Astrocyte (in vitro differentiated cells and primary cell): ENCODE results near the gene CLEC11A. TPM values are rescaled to one million over a fixed set of nuclear protein-coding genes. Genes with fewer than 3 reads are reported as not detected.

Experiments
- DNase-seq: peaks from one replicate; pipeline ENCODE4 v3.0.0-alpha.2; 2010; ENCODE audit warnings: low read depth
- FAIRE-seq: peaks from 2 replicates; lab custom pipeline; 2011; peaks lifted over from hg19 to GRCh38; lab: Jason Lieb, UNC
- H2AFZ ChIP-seq: 2 replicates; pipeline ENCODE4 v1.6.0; 2012; ENCODE audit warnings: low read depth, low read length, inconsistent platforms
- H3K27ac ChIP-seq: 2 replicates; pipeline ENCODE4 v1.5.1; 2011; ENCODE audit warnings: low read depth, low read length, inconsistent platforms
- H3K27me3 ChIP-seq: 2 replicates; pipeline ENCODE4 v1.6.0; 2011; ENCODE audit warnings: low read length, inconsistent platforms; ENCODE audit not compliant: insufficient read depth
- H3K36me3 ChIP-seq: 2 replicates; pipeline ENCODE4 v1.5.1; 2011; ENCODE audit warnings: low read length, inconsistent platforms; ENCODE audit not compliant: insufficient read depth
- H3K4me1 ChIP-seq: 2 replicates; pipeline ENCODE4 v1.5.1; 2011; ENCODE audit warnings: low read length, inconsistent platforms; ENCODE audit not compliant: insufficient read depth
- H3K4me2 ChIP-seq: 2 replicates; pipeline ENCODE4 v1.6.0; 2012; ENCODE audit warnings: low read length, inconsistent platforms
- H3K4me3 ChIP-seq: 2 replicates; pipeline ENCODE4 v1.5.1; 2011; ENCODE audit warnings: low read depth, mild to moderate bottlenecking, low read length, inconsistent platforms; ENCODE audit not compliant: insufficient read depth
- H3K79me2 ChIP-seq: 2 replicates; pipeline ENCODE4 v1.6.0; 2012; ENCODE audit warnings: mild to moderate bottlenecking, low read length, inconsistent platforms; ENCODE audit not compliant: insufficient read depth
- H3K9ac ChIP-seq: 2 replicates; pipeline ENCODE4 v1.6.0; 2012; ENCODE audit warnings: mild to moderate bottlenecking, low read length, inconsistent platforms
- H3K9me3 ChIP-seq: 2 replicates; pipeline ENCODE4 v1.5.1; 2012; ENCODE audit warnings: low read depth, mild to moderate bottlenecking, low read length, inconsistent platforms; ENCODE audit not compliant: insufficient read depth
- H4K20me1 ChIP-seq: 2 replicates; pipeline ENCODE4 v1.6.0; 2012; ENCODE audit warnings: low read length, inconsistent platforms; ENCODE audit not compliant: insufficient read depth
- H3K27ac Mint-ChIP-seq: one replicate; pipeline ENCODE4 v1.8.0; 2021; ENCODE audit warnings: mild to moderate bottlenecking, mixed read lengths; ENCODE audit not compliant: unreplicated experiment
- H3K27me3 Mint-ChIP-seq: one replicate; pipeline ENCODE4 v1.8.0; 2021; ENCODE audit warnings: low read depth, mixed read lengths; ENCODE audit not compliant: unreplicated experiment
- H3K36me3 Mint-ChIP-seq: one replicate; pipeline ENCODE4 v1.8.0; 2021; ENCODE audit warnings: low read depth, mixed read lengths; ENCODE audit not compliant: unreplicated experiment
- H3K4me1 Mint-ChIP-seq: one replicate; pipeline ENCODE4 v1.8.0; 2021; ENCODE audit warnings: low read depth, mixed read lengths; ENCODE audit not compliant: unreplicated experiment
- H3K4me3 Mint-ChIP-seq: one replicate; pipeline ENCODE4 v1.8.0; 2021; ENCODE audit warnings: mild to moderate bottlenecking, moderate library complexity, mixed read lengths; ENCODE audit not compliant: unreplicated experiment
- H3K9me3 Mint-ChIP-seq: one replicate; pipeline ENCODE4 v1.8.0; 2021; ENCODE audit warnings: mild to moderate bottlenecking, mixed read lengths; ENCODE audit not compliant: unreplicated experiment
- CTCF ChIP-seq: IDR thresholded peaks from 2 replicates; pipeline ENCODE4 v1.5.1; 2011; ENCODE audit warnings: low read depth, mild to moderate bottlenecking, inconsistent platforms, low read length, moderate library complexity; ENCODE audit not compliant: insufficient read depth
- EZH2 ChIP-seq: IDR thresholded peaks from 2 replicates; pipeline ENCODE4 v1.6.1; 2012; ENCODE audit warnings: mild to moderate bottlenecking, low read length, inconsistent platforms; ENCODE audit not compliant: insufficient read depth
- total RNA-seq: library from RNA; stranded (reverse); gene quantifications from 2 replicates; pipeline ENCODE4 v1.2.1, GENCODE V29; 2021

CLEC11A gene
- total RNA-seq, 1 donor from 2014 or later, result not detected

GRCh38 chr19:50719566-50719965 is 3.6 kb upstream of the CLEC11A start, which contains the start of gene SHANK1:
SHANK1 (minus strand) TSS chr19:50719802; CDS start chr19:50716919, 2,883 bp downstream.
- Histone ChIP-seq H3K9me3 (no peaks in the 10 kb centered on the region), H3K36me3 (no peaks in the 10 kb centered on the region), H3K27ac (no peak within 1 kb of the TSS), H3K4me2 (peak within 1 kb of the TSS; percentile 72), H3K4me1 (no peaks in the 10 kb centered on the region), H3K27me3 (no peaks in the 10 kb centered on the region), H3K79me2 (no peaks in the 10 kb centered on the region), H3K9ac (no peak within 1 kb of the TSS), H2AFZ (no peak within 1 kb of the TSS), H4K20me1 (no peaks in the 10 kb centered on the region), H3K4me3 (no peak within 1 kb of the TSS)
- DNase-seq, result no peak
- Mint-ChIP-seq H3K36me3 (no peaks in the 10 kb centered on the region), H3K27ac (no peak within 1 kb of the TSS), H3K4me1 (no peaks in the 10 kb centered on the region), H3K4me3 (no peak within 1 kb of the TSS), H3K27me3 (no peaks in the 10 kb centered on the region), H3K9me3 (peaks cover 35% of the 10 kb centered on the region)
- TF ChIP-seq EZH2, result no peak
- no peak for TF ChIP-seq CTCF
- no peak for FAIRE-seq

DNA sequence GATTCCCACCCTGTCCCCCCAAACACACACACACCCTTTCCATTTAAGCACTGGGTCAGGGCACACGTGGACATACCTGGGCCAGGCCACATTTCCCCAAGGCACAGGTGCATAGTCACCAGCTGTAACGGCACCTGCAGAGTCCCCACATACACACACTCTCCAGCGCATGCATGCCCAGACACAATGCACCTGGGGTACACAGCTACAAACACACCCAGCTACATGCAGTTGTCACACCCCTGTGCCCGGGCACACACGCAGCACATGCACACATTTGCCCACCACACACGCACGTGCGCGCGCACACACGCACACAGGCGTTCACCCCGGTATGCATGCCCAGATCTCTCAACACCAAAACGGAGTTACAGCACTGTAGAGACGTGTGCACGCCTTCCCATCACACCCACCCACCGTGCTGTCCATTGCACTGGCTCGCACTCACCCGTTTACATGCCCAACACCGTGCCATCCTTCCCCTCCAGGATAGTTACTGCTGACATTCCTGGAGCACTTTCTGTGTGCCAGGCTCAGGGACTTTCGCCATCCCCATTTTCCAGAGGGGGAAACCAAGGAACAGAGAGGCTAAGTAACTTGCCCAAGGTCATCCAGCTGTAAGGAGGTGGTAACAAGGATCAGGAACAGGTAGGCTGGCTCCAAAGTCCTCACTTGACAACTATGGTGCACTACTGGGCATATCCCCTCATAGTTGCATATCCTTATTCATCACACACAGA is 2.8 kb upstream of the CLEC11A start:
- Histone ChIP-seq H3K79me2 (no peaks in the 10 kb centered on the region), H3K36me3 (no peaks in the 10 kb centered on the region), H3K4me1 (peaks cover 3% of the 10 kb centered on the region), H3K27ac (no peak overlapping the region), H2AFZ (no peak overlapping the region), H3K4me2 (no peak overlapping the region), H4K20me1 (no peaks in the 10 kb centered on the region), H3K9ac (no peak overlapping the region), H3K9me3 (no peaks in the 10 kb centered on the region), H3K4me3 (no peak overlapping the region), H3K27me3 (no peaks in the 10 kb centered on the region)
- DNase-seq, result no peak
- no peak overlapping the region for H3K4me3 Mint-ChIP-seq
- H3K4me1 Mint-ChIP-seq, result no peaks in the 10 kb centered on the region
- H3K27ac Mint-ChIP-seq, result no peak overlapping the region
- H3K9me3 Mint-ChIP-seq, result peaks cover 30% of the 10 kb centered on the region
- H3K36me3 Mint-ChIP-seq, result no peaks in the 10 kb centered on the region
- no peak for TF ChIP-seq EZH2
- no peak for TF ChIP-seq CTCF
- no peaks in the 10 kb centered on the region for H3K27me3 Mint-ChIP-seq
- no peak for FAIRE-seq

DNA sequence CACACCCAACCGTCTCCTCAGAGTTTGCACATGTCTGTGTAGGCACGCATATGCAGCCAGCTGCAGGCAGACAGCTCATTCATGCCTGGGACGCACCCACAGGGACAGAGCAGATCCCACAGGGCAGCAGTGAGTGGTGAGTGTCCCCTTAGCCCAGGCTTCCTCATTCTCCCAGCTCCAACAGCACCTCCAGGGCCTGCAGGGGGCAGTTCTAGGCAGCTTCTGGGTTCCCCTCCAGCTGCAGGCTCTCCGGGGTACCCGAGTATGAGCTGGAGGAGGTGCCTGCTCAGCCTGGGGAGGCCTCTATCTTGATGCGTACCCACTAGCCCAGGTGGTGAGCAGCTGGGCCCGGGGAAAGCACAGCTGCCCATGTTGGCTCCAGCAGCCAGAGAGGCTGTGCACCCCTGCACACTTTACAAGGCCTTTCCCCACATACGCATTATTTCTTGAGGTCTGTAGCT is 2.2 kb upstream of the CLEC11A start:
- Histone ChIP-seq H3K4me1 (peaks cover 8% of the 10 kb centered on the region), H3K9ac (no peak overlapping the region), H3K27me3 (no peaks in the 10 kb centered on the region), H3K4me3 (no peak overlapping the region), H4K20me1 (no peaks in the 10 kb centered on the region), H2AFZ (no peak overlapping the region), H3K36me3 (no peaks in the 10 kb centered on the region), H3K4me2 (no peak overlapping the region), H3K79me2 (no peaks in the 10 kb centered on the region), H3K9me3 (no peaks in the 10 kb centered on the region), H3K27ac (no peak overlapping the region)
- Mint-ChIP-seq H3K4me3 (no peak overlapping the region), H3K27ac (no peak overlapping the region), H3K4me1 (no peaks in the 10 kb centered on the region), H3K36me3 (no peaks in the 10 kb centered on the region), H3K27me3 (no peaks in the 10 kb centered on the region), H3K9me3 (peaks cover 31% of the 10 kb centered on the region)
- DNase-seq (no peak), FAIRE-seq (no peak)
- no peak for TF ChIP-seq CTCF
- TF ChIP-seq EZH2, result no peak
